H1 (cell line): Measurements from ENCODE around the gene PPP1R3G. TPM values are rescaled to one million over a fixed set of nuclear protein-coding genes. Genes with fewer than 3 reads are reported as not detected.

Experiments used
- CTCF ChIA-PET: fragments of 300-600 bp; sonication (Branson Sonifier 250); formaldehyde crosslinking; loops from one replicate; lab custom pipeline; 2021; ENCODE audit not compliant: partially characterized antibody; lab: Charles Lee
- POLR2A ChIA-PET: fragments of 300-600 bp; sonication (Branson Sonifier 250); formaldehyde crosslinking; loops from one replicate; lab custom pipeline; 2021; ENCODE audit warnings: inconsistent platforms; ENCODE audit not compliant: partially characterized antibody; lab: Charles Lee
- DNase-seq, 2 experiments: peaks; one replicate each; pipeline versions ENCODE4 v3.0.0 to v3.0.0-alpha.2; 2010 to 2022; ENCODE audit warnings: low spot score in 2 of 2, low read depth in 1 of 2, mixed read lengths in 1 of 2
- FAIRE-seq: peaks from 2 replicates; lab custom pipeline; 2011; peaks lifted over from hg19 to GRCh38; lab: Jason Lieb, UNC
- H2AFZ ChIP-seq: 2 replicates; pipeline ENCODE4 v1.8.1; 2012; ENCODE audit warnings: low read length, inconsistent platforms
- H2AK5ac ChIP-seq: 2 replicates; pipeline ENCODE4 v1.6.1; 2013; ENCODE audit warnings: low read depth, low read length
- H2BK120ac ChIP-seq: replicated peaks from 2 replicates; pipeline ENCODE3; 2013; ENCODE audit warnings: low read depth, low read length, inconsistent platforms
- H2BK12ac ChIP-seq: 2 replicates; pipeline ENCODE4 v1.6.1; 2013; ENCODE audit warnings: low read depth, low read length
- H2BK15ac ChIP-seq: 2 replicates; pipeline ENCODE4 v1.6.1; 2013; ENCODE audit warnings: low read length
- H2BK20ac ChIP-seq: 2 replicates; pipeline ENCODE4 v1.6.1; 2013; ENCODE audit warnings: low read length
- H2BK5ac ChIP-seq: 2 replicates; pipeline ENCODE4 v1.6.1; 2013; ENCODE audit warnings: low read depth, low read length
- H3K14ac ChIP-seq: 2 replicates; pipeline ENCODE4 v1.6.1; 2013; ENCODE audit warnings: inconsistent platforms; ENCODE audit not compliant: insufficient read length
- H3K18ac ChIP-seq: 2 replicates; pipeline ENCODE4 v1.6.1; 2013; ENCODE audit warnings: low read length; ENCODE audit errors: extremely low read depth
- H3K23ac ChIP-seq: 2 replicates; pipeline ENCODE4 v1.6.1; 2013; ENCODE audit warnings: inconsistent platforms; ENCODE audit not compliant: insufficient read length
- H3K23me2 ChIP-seq: 2 replicates; pipeline ENCODE4 v1.6.1; 2013; ENCODE audit warnings: low read depth, low read length
- H3K27ac ChIP-seq: 2 replicates; pipeline ENCODE4 v1.6.1; 2011; ENCODE audit warnings: low read depth, low read length, inconsistent platforms
- H3K27me3 ChIP-seq, 4 experiments: replicated peaks in 1 of 4; 1 replicate in 1 of 4; 2 replicates in 3 of 4; pipeline versions ENCODE4 v1.6.1 to v1.8.1; 2011 to 2013; ENCODE audit warnings: low read length in 3 of 4, mild to moderate bottlenecking in 3 of 4, inconsistent platforms in 2 of 4, mixed read lengths in 2 of 4, moderate library complexity in 1 of 4; ENCODE audit not compliant: control insufficient read depth in 3 of 4, insufficient read depth in 3 of 4; ENCODE audit errors: extremely low read depth in 1 of 4
- H3K36me3 ChIP-seq, 4 experiments: 2 replicates each; pipeline versions ENCODE4 v1.6.1 to v1.8.1; 2011 to 2013; ENCODE audit warnings: mild to moderate bottlenecking in 4 of 4, low read length in 3 of 4, moderate library complexity in 2 of 4, control low read depth in 1 of 4, inconsistent platforms in 1 of 4; ENCODE audit not compliant: insufficient read depth in 4 of 4, control insufficient read depth in 2 of 4
- H3K4ac ChIP-seq: replicated peaks from 2 replicates; pipeline ENCODE3; 2013; ENCODE audit warnings: low read length, low read depth, mixed read lengths, inconsistent platforms; ENCODE audit not compliant: insufficient read length
- H3K4me1 ChIP-seq, 4 experiments: replicated peaks in 1 of 4; 1 replicate in 1 of 4; 2 replicates in 3 of 4; pipeline versions ENCODE4 v1.6.1 to v1.8.1; 2011 to 2013; ENCODE audit warnings: low read length in 3 of 4, inconsistent platforms in 2 of 4, mixed read lengths in 1 of 4; ENCODE audit not compliant: insufficient read depth in 4 of 4, control insufficient read depth in 3 of 4
- H3K4me2 ChIP-seq, 2 experiments: 2 replicates each; pipeline versions ENCODE4 v1.6.1 to v1.8.1; 2011 to 2013; ENCODE audit warnings: low read depth in 2 of 2, low read length in 2 of 2, control low read depth in 1 of 2, inconsistent platforms in 1 of 2, mild to moderate bottlenecking in 1 of 2; ENCODE audit not compliant: insufficient read depth in 1 of 2
- H3K4me3 ChIP-seq, 4 experiments: fragments of 200-600, 300-600 bp in 1 of 4; sonication (generic), shearing (Covaris generic), sonication (Bioruptor Twin) in 1 of 4; 2 replicates each; pipeline versions ENCODE4 v1.5.1 to v1.8.1; 2011 to 2016; ENCODE audit warnings: low read length in 4 of 4, low read depth in 3 of 4, control low read depth in 2 of 4, inconsistent platforms in 2 of 4, mild to moderate bottlenecking in 2 of 4, mixed read lengths in 1 of 4, moderate library complexity in 1 of 4; ENCODE audit not compliant: insufficient read depth in 2 of 4; ENCODE audit errors: extremely low read depth in 1 of 4
- H3K56ac ChIP-seq: replicated peaks from 2 replicates; pipeline ENCODE3; 2013; ENCODE audit warnings: low read depth, mild to moderate bottlenecking, mixed read lengths, low read length, inconsistent platforms; ENCODE audit not compliant: insufficient read length
- H3K79me1 ChIP-seq: 2 replicates; pipeline ENCODE4 v1.6.1; 2013; ENCODE audit warnings: low read depth, low read length, control low read depth
- H3K79me2 ChIP-seq, 2 experiments: 2 replicates each; pipeline versions ENCODE4 v1.6.1 to v1.8.1; 2012 to 2013; ENCODE audit warnings: low read length in 2 of 2, mild to moderate bottlenecking in 2 of 2, inconsistent platforms in 1 of 2; ENCODE audit not compliant: insufficient read depth in 2 of 2, control insufficient read depth in 1 of 2
- H3K9ac ChIP-seq, 4 experiments: replicated peaks in 1 of 4; 1 replicate in 1 of 4; 2 replicates in 3 of 4; pipeline versions ENCODE4 v1.6.1 to v1.8.1; 2011 to 2013; ENCODE audit warnings: low read depth in 3 of 4, low read length in 3 of 4, control low read depth in 2 of 4, mild to moderate bottlenecking in 2 of 4, moderate library complexity in 2 of 4, inconsistent platforms in 1 of 4; ENCODE audit errors: extremely low read depth in 1 of 4
- H3K9me3 ChIP-seq, 2 experiments: 2 replicates each; pipeline versions ENCODE4 v1.6.1 to v1.8.1; 2012 to 2013; ENCODE audit warnings: mild to moderate bottlenecking in 2 of 2, moderate library complexity in 2 of 2, control low read depth in 1 of 2, inconsistent platforms in 1 of 2, low read depth in 1 of 2, low read length in 1 of 2, mixed read lengths in 1 of 2; ENCODE audit not compliant: insufficient read depth in 2 of 2
- H4K20me1 ChIP-seq, 2 experiments: replicated peaks in 1 of 2; 2 replicates each; pipeline versions ENCODE3 to v1.8.1; 2011 to 2013; ENCODE audit warnings: inconsistent platforms in 2 of 2, low read length in 2 of 2, mild to moderate bottlenecking in 1 of 2; ENCODE audit not compliant: insufficient read depth in 2 of 2, control insufficient read depth in 1 of 2
- H4K5ac ChIP-seq: 2 replicates; pipeline ENCODE4 v1.6.1; 2013; ENCODE audit warnings: low read length, low read depth, mixed read lengths, inconsistent platforms; ENCODE audit not compliant: insufficient read length
- H4K8ac ChIP-seq: 2 replicates; pipeline ENCODE4 v1.8.0; 2013; ENCODE audit warnings: mild to moderate bottlenecking, moderate library complexity, low read length, inconsistent platforms; ENCODE audit not compliant: insufficient read depth; ENCODE audit errors: extremely low read depth
- H4K91ac ChIP-seq: replicated peaks from 2 replicates; pipeline ENCODE3; 2013; ENCODE audit warnings: low read length, mixed read lengths, inconsistent platforms; ENCODE audit not compliant: insufficient read length
- EP300 ChIP-seq, 2 experiments: IDR thresholded peaks; 1 replicate in 1 of 2; 2 replicates in 1 of 2; pipeline ENCODE4 v1.6.1; 2011 to 2012; ENCODE audit warnings: low read depth in 2 of 2, low read length in 2 of 2, mild to moderate bottlenecking in 2 of 2, borderline replicate concordance in 1 of 2, inconsistent platforms in 1 of 2, moderate library complexity in 1 of 2
- GABPA ChIP-seq: IDR thresholded peaks from 2 replicates; pipeline ENCODE4 v1.6.1; 2011; ENCODE audit warnings: mild to moderate bottlenecking, low read length, moderate library complexity, borderline replicate concordance; ENCODE audit not compliant: insufficient read depth
- JUN ChIP-seq: IDR thresholded peaks from 2 replicates; pipeline ENCODE4 v1.6.1; 2011; ENCODE audit warnings: low read depth, mild to moderate bottlenecking, improper control_type of control experiment, low read length
- PHF8 ChIP-seq: fragments of 200-600 bp; sonication (generic); conservative IDR thresholded peaks from 2 replicates; pipeline ENCODE4 v1.7.1; 2012; ENCODE audit warnings: low read depth, mild to moderate bottlenecking, inconsistent platforms, low read length, moderate library complexity
- POLR2AphosphoS5 ChIP-seq: IDR thresholded peaks from 2 replicates; pipeline ENCODE4 v1.6.1; 2011; ENCODE audit warnings: low read depth, low read length
- RFX5 ChIP-seq: IDR thresholded peaks from 2 replicates; pipeline ENCODE4 v1.6.1; 2011; ENCODE audit warnings: low read depth, low read length, improper control_type of control experiment, borderline replicate concordance
- RXRA ChIP-seq: IDR thresholded peaks from 2 replicates; pipeline ENCODE4 v1.6.1; 2011; ENCODE audit warnings: low read depth, mild to moderate bottlenecking, low read length, moderate library complexity; ENCODE audit not compliant: insufficient read depth
- TBP ChIP-seq: IDR thresholded peaks from 2 replicates; pipeline ENCODE4 v1.6.1; 2011; ENCODE audit warnings: low read depth, low read length, improper control_type of control experiment
- TCF12 ChIP-seq: IDR thresholded peaks from 2 replicates; pipeline ENCODE4 v1.6.1; 2011; ENCODE audit warnings: low read depth, mild to moderate bottlenecking, low read length
- WGBS, 2 experiments: shearing (Covaris generic) in 1 of 2; methylation state at CpG; one replicate each; pipeline versions ENCODE4 v1.1.6 to v1.1.7; 2013 to 2015; ENCODE audit warnings: low lambda C conversion rate in 2 of 2, mixed read lengths in 2 of 2, inconsistent platforms in 1 of 2, low coverage in 1 of 2, missing lambda C conversion rate in 1 of 2; ENCODE audit not compliant: insufficient replicate concordance in 2 of 2, insufficient coverage in 1 of 2, insufficient read length in 1 of 2; ENCODE audit errors: extremely low coverage in 1 of 2, missing lambda C conversion rate in 1 of 2; 5-methylcytosine and 5-hydroxymethylcytosine counted together
- polyA plus RNA-seq, 7 experiments: library from polyadenylated mRNA; depleted of rRNA in 3 of 7; stranded (reverse) in 5 of 7; unstranded in 2 of 7; fragments of >200 nt in 5 of 7; fragments of 200-250 nt in 2 of 7; gene quantifications; 1 replicate in 5 of 7; 2 replicates in 1 of 7; 4 replicates in 1 of 7; pipeline versions ENCODE4 v1.2.1 to v1.2.3, GENCODE V29; 2011 to 2013; ENCODE audit warnings: missing spikeins in 2 of 7, mixed read lengths in 2 of 7
- total RNA-seq: library from RNA; stranded (reverse); fragmentation: NEBNext Ultra II Directional; extraction: Animal tissue kit (Norgen Biotek cat#: 25700); gene quantifications from 2 replicates; pipeline ENCODE4 v1.2.1, GENCODE V29; 2021
- TF ChIP-seq, protein P1 (sequence below): IDR thresholded peaks from 2 replicates; pipeline ENCODE4 v1.6.1; 2012; ENCODE audit warnings: inconsistent platforms

The PPP1R3G gene
- total and polyA plus RNA-seq, 2 of the 8 experiments (the other 6 are each of a cell fraction or from before 2014, with no cell fraction given): 0.03 to 0.09 TPM

DNA sequence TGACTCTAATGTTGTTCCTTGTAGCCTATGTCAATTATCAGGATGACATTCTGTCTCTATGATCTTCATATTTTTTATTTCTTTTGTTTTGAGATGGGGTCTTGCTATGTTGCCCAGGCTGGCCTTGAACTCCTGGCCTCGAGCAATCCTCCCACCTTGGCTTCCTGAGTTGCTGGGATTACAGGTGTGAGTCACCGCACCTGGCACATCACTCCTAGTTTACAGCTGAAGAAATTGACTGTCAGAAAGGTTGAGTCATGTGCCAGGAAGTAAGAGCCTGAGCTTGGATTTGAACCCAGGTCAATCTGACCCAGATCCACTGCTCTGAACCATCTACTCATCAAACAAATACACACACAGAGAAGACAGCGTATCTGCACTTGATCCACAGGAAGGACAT lies 14.4 kb downstream of the PPP1R3G start:
- H4K8ac ChIP-seq: no peak overlapping the region
- no peaks in the 10 kb centered on the region for H3K79me2 ChIP-seq
- TF ChIP-seq GABPA (no peak), POLR2AphosphoS5 (no peak), TCF12 (no peak), TBP (no peak), RFX5 (no peak), EP300 (IDR thresholded peaks at IDR 0.05; ENCODE audit: borderline replicate concordance in 1 of 2, low read depth in 2 of 2, low read length in 2 of 2) (no peak), PHF8 (no peak), RXRA (no peak), JUN (no peak)
- TF ChIP-seq, protein P1, sequence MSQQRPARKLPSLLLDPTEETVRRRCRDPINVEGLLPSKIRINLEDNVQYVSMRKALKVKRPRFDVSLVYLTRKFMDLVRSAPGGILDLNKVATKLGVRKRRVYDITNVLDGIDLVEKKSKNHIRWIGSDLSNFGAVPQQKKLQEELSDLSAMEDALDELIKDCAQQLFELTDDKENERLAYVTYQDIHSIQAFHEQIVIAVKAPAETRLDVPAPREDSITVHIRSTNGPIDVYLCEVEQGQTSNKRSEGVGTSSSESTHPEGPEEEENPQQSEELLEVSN: no peak
- ChIA-PET POLR2A (no interaction called here), CTCF (interaction anchor here (0.6 kb wide), 2 partner anchors 9 to 37 kb away, joined by 3 read pairs; no protein-coding TSS in a partner anchor)
- H3K27ac ChIP-seq: no peak overlapping the region
- H3K4me2 ChIP-seq: no peak overlapping the region
- no peak overlapping the region for H2AK5ac ChIP-seq
- no peak overlapping the region for H2BK15ac ChIP-seq
- H3K23ac ChIP-seq: no peak overlapping the region
- DNase-seq (no peak), FAIRE-seq (no peak)
- H2AFZ ChIP-seq: no peak overlapping the region
- H3K27me3 ChIP-seq: no peaks in the 10 kb centered on the region; a peak in 1 of 7 replicates
- H4K20me1 ChIP-seq: peaks cover 0 to 4% of the 10 kb centered on the region in 2 experiments
- no peak overlapping the region for H2BK120ac ChIP-seq
- no peak overlapping the region for H3K18ac ChIP-seq
- no peak overlapping the region for H2BK20ac ChIP-seq
- no peak overlapping the region for H2BK5ac ChIP-seq
- H3K4me3 ChIP-seq: no peak overlapping the region
- no peaks in the 10 kb centered on the region for H3K36me3 ChIP-seq
- H3K4ac ChIP-seq: no peak overlapping the region
- WGBS, 2 experiments: 88% methylated on average over 3 of the region's 3 CpGs; no CpG with 5 or more reads in 1 of the 2 experiments
- no peaks in the 10 kb centered on the region for H3K4me1 ChIP-seq
- H3K23me2 ChIP-seq: no peaks in the 10 kb centered on the region
- H3K14ac ChIP-seq: no peak overlapping the region
- H3K9me3 ChIP-seq: no peaks in the 10 kb centered on the region
- H4K91ac ChIP-seq: no peak overlapping the region
- H3K56ac ChIP-seq: no peak overlapping the region
- H4K5ac ChIP-seq: no peak overlapping the region
- H2BK12ac ChIP-seq: no peak overlapping the region
- no peaks in the 10 kb centered on the region for H3K79me1 ChIP-seq
- no peak overlapping the region for H3K9ac ChIP-seq
